GM12878 (cell line): ENCODE measurements around the gene THRB. TPM values are rescaled to one million over a fixed set of nuclear protein-coding genes. Genes with fewer than 3 reads are reported as not detected.

ENCODE experiments used
- ATAC-seq: fragments of 200-7000 bp; cut with Tn5 transposase; 3 replicates; pipeline ENCODE4 v1.9.1; 2020; ENCODE audit warnings: mild to moderate bottlenecking, moderate library complexity
- BruUV-seq: library from RNA; stranded (reverse); fragments of 400-500 nt; replicated peaks from 2 replicates; lab custom pipeline; 2021; lab: Mats Ljungman, UMichigan
- CTCF ChIA-PET: fragments of 300-600 bp; sonication (Branson Sonifier 250); formaldehyde crosslinking; extraction: SDS; loops from one replicate; lab custom pipeline; 2021; ENCODE audit warnings: inconsistent platforms; lab: Yijun Ruan, JAX
- POLR2A ChIA-PET: fragments of 350-600 bp; formaldehyde crosslinking; extraction: SDS; loops from one replicate; lab custom pipeline; 2021; ENCODE audit warnings: inconsistent platforms; lab: Charles Lee
- RAD21 ChIA-PET: fragments of 300-600 bp; sonication (Branson Sonifier 250); formaldehyde crosslinking; loops from one replicate; lab custom pipeline; 2023; ENCODE audit warnings: antibody characterized with exemption; ENCODE audit not compliant: unreplicated experiment; lab: Charles Lee
- SMC1A ChIA-PET: fragments of 300-600 bp; sonication (Branson Sonifier 250); formaldehyde crosslinking; loops from one replicate; lab custom pipeline; 2023; ENCODE audit not compliant: unreplicated experiment, uncharacterized antibody; lab: Charles Lee
- DNase-seq: peaks from one replicate; pipeline ENCODE4 v3.0.0-alpha.2; 2011; ENCODE audit warnings: low read depth, low spot score
- FAIRE-seq: peaks from 3 replicates; lab custom pipeline; 2011; peaks lifted over from hg19 to GRCh38; lab: Jason Lieb, UNC
- H2AFZ ChIP-seq: 2 replicates; pipeline ENCODE4 v1.6.0; 2011; ENCODE audit warnings: low read depth, low read length, control low read depth; ENCODE audit not compliant: control insufficient read depth
- H3K27ac ChIP-seq: 2 replicates; pipeline ENCODE4 v1.5.1; 2011; ENCODE audit warnings: control low read depth; ENCODE audit not compliant: control insufficient read depth, insufficient read depth
- H3K27me3 ChIP-seq, 2 experiments: replicated peaks in 1 of 2; 2 replicates each; pipeline versions ENCODE4 v1.6.0 to v1.6.1; 2011; ENCODE audit warnings: low read length in 1 of 2; ENCODE audit not compliant: control insufficient read depth in 2 of 2, insufficient read depth in 2 of 2
- H3K36me3 ChIP-seq, 2 experiments: 2 replicates each; pipeline ENCODE4 v1.5.1; 2011; ENCODE audit warnings: low read length in 1 of 2; ENCODE audit not compliant: control insufficient read depth in 2 of 2, insufficient read depth in 2 of 2
- H3K4me1 ChIP-seq: 2 replicates; pipeline ENCODE4 v1.6.1; 2011; ENCODE audit warnings: mild to moderate bottlenecking, low read length, moderate library complexity, mixed read lengths; ENCODE audit not compliant: control insufficient read depth, insufficient read depth
- H3K4me2 ChIP-seq: 2 replicates; pipeline ENCODE4 v1.6.0; 2011; ENCODE audit warnings: control low read depth; ENCODE audit not compliant: control insufficient read depth, insufficient read depth
- H3K4me3 ChIP-seq: fragments of 200-600 bp; sonication (generic); 2 replicates; pipeline ENCODE4 v1.5.1; 2016
- H3K79me2 ChIP-seq: 2 replicates; pipeline ENCODE4 v1.6.0; 2011; ENCODE audit warnings: low read length; ENCODE audit not compliant: control insufficient read depth, insufficient read depth
- H3K9ac ChIP-seq: 2 replicates; pipeline ENCODE4 v1.8.0; 2011; ENCODE audit warnings: low read length, control low read depth, mixed read lengths; ENCODE audit not compliant: control insufficient read depth, insufficient read depth
- H3K9me3 ChIP-seq: replicated peaks from 3 replicates; pipeline ENCODE4 v1.5.1; 2011; ENCODE audit warnings: mild to moderate bottlenecking, low read length; ENCODE audit not compliant: control insufficient read depth, insufficient read depth
- H4K20me1 ChIP-seq: 2 replicates; pipeline ENCODE4 v1.6.0; 2011; ENCODE audit not compliant: control insufficient read depth, insufficient read depth
- ATF7 ChIP-seq: fragments of 450-650 bp; IDR thresholded peaks from 2 replicates; pipeline ENCODE4 v1.6.1; 2016; ENCODE audit warnings: low read depth, mild to moderate bottlenecking
- BCL11A ChIP-seq: IDR thresholded peaks from 2 replicates; pipeline ENCODE4 v1.6.1; 2011; ENCODE audit warnings: low read depth, low read length
- CBX5 ChIP-seq: sonication (generic); IDR thresholded peaks from 2 replicates; pipeline ENCODE4 v1.6.1; 2016; ENCODE audit warnings: low read depth, moderate library complexity, mild to moderate bottlenecking, inconsistent platforms
- EP300 ChIP-seq, 2 experiments: fragments of 150-350 bp in 1 of 2; IDR thresholded peaks; 2 replicates each; pipeline ENCODE4 v1.6.1; 2011 to 2012; ENCODE audit warnings: low read depth in 2 of 2, low read length in 2 of 2, borderline replicate concordance in 1 of 2, improper control_type of control experiment in 1 of 2, inconsistent platforms in 1 of 2; ENCODE audit not compliant: control insufficient read depth in 1 of 2
- GABPA ChIP-seq: IDR thresholded peaks from 2 replicates; pipeline ENCODE4 v1.6.1; 2014; ENCODE audit warnings: antibody characterized with exemption, low read depth, mild to moderate bottlenecking, inconsistent platforms
- IRF4 ChIP-seq: IDR thresholded peaks from 2 replicates; pipeline ENCODE4 v1.6.1; 2011; ENCODE audit warnings: low read depth, low read length
- MTA3 ChIP-seq: IDR thresholded peaks from 2 replicates; pipeline ENCODE4 v1.6.1; 2012; ENCODE audit warnings: low read length, inconsistent platforms, borderline replicate concordance
- RB1 ChIP-seq: fragments of 450-650 bp; formaldehyde crosslinking; IDR thresholded peaks from 2 replicates; pipeline ENCODE4 v1.6.1; 2017; ENCODE audit warnings: mild to moderate bottlenecking, borderline replicate concordance
- REST ChIP-seq: IDR thresholded peaks from 2 replicates; pipeline ENCODE4 v1.6.1; 2012; ENCODE audit warnings: mild to moderate bottlenecking, low read depth, low read length
- SIN3A ChIP-seq: IDR thresholded peaks from 2 replicates; pipeline ENCODE4 v1.6.1; 2012; ENCODE audit warnings: low read depth, low read length, improper control_type of control experiment
- SMC3 ChIP-seq: IDR thresholded peaks from 2 replicates; pipeline ENCODE4 v1.6.1; 2011; ENCODE audit warnings: low read length, improper control_type of control experiment, borderline replicate concordance
- TAF1 ChIP-seq: IDR thresholded peaks from 2 replicates; pipeline ENCODE4 v1.6.1; 2011; ENCODE audit warnings: mild to moderate bottlenecking, low read depth, low read length, borderline replicate concordance
- TCF3 ChIP-seq: IDR thresholded peaks from 2 replicates; pipeline ENCODE4 v1.6.1; 2012; ENCODE audit warnings: low read depth, mild to moderate bottlenecking, low read length, borderline replicate concordance; ENCODE audit not compliant: insufficient read depth
- ZBTB33 ChIP-seq: fragments of 450-650 bp; IDR thresholded peaks from 2 replicates; pipeline ENCODE4 v1.6.1; 2017; ENCODE audit warnings: mild to moderate bottlenecking
- ZNF274 ChIP-seq: IDR thresholded peaks from one replicate; pipeline ENCODE4 v1.8.0; 2011; ENCODE audit not compliant: insufficient read length, insufficient read depth
- ZNF384 ChIP-seq: IDR thresholded peaks from 2 replicates; pipeline ENCODE4 v1.6.1; 2012; ENCODE audit warnings: low read depth, mild to moderate bottlenecking, low read length, improper control_type of control experiment, borderline replicate concordance
- ZNF622 ChIP-seq: fragments of 450-650 bp; IDR thresholded peaks from 2 replicates; pipeline ENCODE4 v1.6.1; 2017; ENCODE audit warnings: mild to moderate bottlenecking, inconsistent platforms
- in situ Hi-C: fragments of 300-500 bp; cut with MboI; formaldehyde crosslinking; loops from 9 replicates; pipeline ENCODE4 v1.14.3; 2018; ENCODE audit warnings: mixed read lengths
- intact Hi-C: fragments of 100-400 bp; cut with micrococcal nuclease; formaldehyde crosslinking; loops from one replicate; pipeline ENCODE4 v1.14.2; 2022; ENCODE audit not compliant: unreplicated experiment
- polyA plus RNA-seq, 11 experiments: library from polyadenylated mRNA; depleted of rRNA in 4 of 11; unstranded in 6 of 11; stranded (reverse) in 5 of 11; fragments of >200 nt; fragmentation: Nextera tagmentation in 4 of 11; fragmentation: Illumina TruSeq in 1 of 11; extraction: Ambion mirVana in 4 of 11; extraction: Trizol in 1 of 11; gene quantifications; 1 replicate in 1 of 11; 2 replicates in 10 of 11; pipeline versions ENCODE4 v1.2.1 to v1.2.3, GENCODE V29; 2011 to 2016; ENCODE audit warnings: inconsistent platforms in 2 of 11, missing spikeins in 2 of 11, low read depth in 1 of 11
- total RNA-seq, 4 experiments: library from RNA; depleted of rRNA in 3 of 4; stranded (reverse); fragments of >200 nt in 3 of 4; fragmentation: Illumina TruSeq in 1 of 4; extraction: Trizol in 1 of 4; gene quantifications; 2 replicates each; pipeline versions ENCODE4 v1.2.1 to v1.2.3, GENCODE V29; 2013 to 2021

Gene THRB
- total and polyA plus RNA-seq, 10 of the 15 experiments (the other 5 are each of a cell fraction or from before 2014, with no cell fraction given): 0.05 TPM; not detected in 9

GRCh38 chr3:24487325-24488262 lies 7.1 kb downstream of the THRB start:
- RAD21 ChIA-PET: no interaction called here
- intact Hi-C loops: no loop called here

More at GRCh38 chr3:24487325-24488262, 7.1 kb downstream of the THRB start:
- Histone ChIP-seq H3K4me3 (no peak overlapping the region), H3K9ac (no peak overlapping the region), H3K9me3 (no peaks in the 10 kb centered on the region), H3K27me3 (peaks cover 0 to 2% of the 10 kb centered on the region in 2 experiments; a peak in 1 of 4 replicates), H3K27ac (no peak overlapping the region), H3K79me2 (no peaks in the 10 kb centered on the region), H4K20me1 (no peaks in the 10 kb centered on the region), H3K4me1 (no peaks in the 10 kb centered on the region), H2AFZ (no peak overlapping the region), H3K36me3 (no peaks in the 10 kb centered on the region), H3K4me2 (no peak overlapping the region)
- no peak for FAIRE-seq
- ChIA-PET SMC1A (no interaction called here), CTCF (no interaction called here), POLR2A (no interaction called here)
- ATAC-seq: no peak
- no TSS peak for BruUV-seq
- no peak for DNase-seq
- in situ Hi-C loops: no loop called here
- TF ChIP-seq ZNF384 (no peak), BCL11A (no peak), ZBTB33 (no peak), TAF1 (no peak), RB1 (no peak), TCF3 (no peak), ATF7 (no peak), ZNF622 (no peak), SIN3A (no peak), GABPA (no peak), EP300 (IDR thresholded peaks at IDR 0.05; ENCODE audit: borderline replicate concordance in 1 of 2, control insufficient read depth in 1 of 2, low read depth in 2 of 2, low read length in 2 of 2) (no peak), ZNF274 (no peak), SMC3 (no peak), CBX5 (no peak), REST (no peak), IRF4 (no peak), MTA3 (no peak)
